CD4-positive, alpha-beta T cell treated with Interleukin-17A for 1 hour (primary cell): ENCODE measurements around the gene RPS6KB2.
"Not testable (repeated sequence)": the region's sequence is repeated elsewhere in the genome, so short reads cannot be mapped to it uniquely, and the experiment has no call there.

ENCODE experiments used
- DNase-seq: peaks from one replicate; pipeline ENCODE4 v3.0.0-alpha.2; 2020

The RPS6KB2 gene

GRCh38 chr11:67468759-67469507 is 40.6 kb downstream of the RPS6KB2 start, which contains the start of gene TMEM134:
Gene TMEM134 (minus strand): TSS chr11:67469251. CDS start chr11:67469192, 59 bp downstream.
- DNase-seq = peak; percentile 93

GRCh38 chr11:67469508-67469811 is 41.2 kb downstream of the RPS6KB2 start:
- no peak for DNase-seq

- DNase-seq = no peak
Measured at GRCh38 chr11:67470337-67471002, 42.2 kb downstream of the RPS6KB2 start.

GRCh38 chr11:67472882-67473281 is 44.6 kb downstream of the RPS6KB2 start:
- no peak for DNase-seq

GRCh38 chr11:67476692-67477091 is 48.4 kb downstream of the RPS6KB2 start:
- not testable (repeated sequence) for DNase-seq

- not testable (repeated sequence) for DNase-seq
Measured at GRCh38 chr11:67477344-67478050, 49.2 kb downstream of the RPS6KB2 start.

- no peak for DNase-seq
Measured at GRCh38 chr11:67482275-67482826, 54.1 kb downstream of the RPS6KB2 start.

GRCh38 chr11:67482827-67483798 is 54.8 kb downstream of the RPS6KB2 start, which contains the start of gene AIP:
Gene AIP (plus strand): TSS chr11:67483026. CDS start chr11:67483159, 133 bp downstream.
- peak; percentile 98 for DNase-seq

- DNase-seq = peak; percentile 70
Measured at GRCh38 chr11:67483831-67484665, 55.8 kb downstream of the RPS6KB2 start.

- peak; percentile 73 for DNase-seq
Measured at GRCh38 chr11:67484847-67485311, 56.6 kb downstream of the RPS6KB2 start.
